Neural cell (in vitro differentiated cells): ENCODE results near the gene PWWP2A. TPM values are rescaled to one million over a fixed set of nuclear protein-coding genes. Genes with fewer than 3 reads are reported as not detected.

Experiments used
- H2AFZ ChIP-seq: fragments of 200-600, 300-800 bp; sonication (generic), shearing (Covaris generic); 2 replicates; pipeline ENCODE4 v1.6.0; 2014; ENCODE audit warnings: low read depth, mild to moderate bottlenecking, antibody characterized with exemption, low read length, moderate library complexity
- H3F3A ChIP-seq: fragments of 200-600 bp; shearing (Covaris generic); 2 replicates; pipeline ENCODE4 v1.6.1; 2016; ENCODE audit warnings: mild to moderate bottlenecking, moderate library complexity, mixed read lengths, antibody characterized with exemption, low read length; ENCODE audit not compliant: insufficient read depth, poor library complexity, severe bottlenecking
- H3K27ac ChIP-seq: fragments of 200-600, 300-800 bp; sonication (generic), shearing (Covaris generic); 2 replicates; pipeline ENCODE4 v1.5.1; 2014; ENCODE audit warnings: mild to moderate bottlenecking, low read length, moderate library complexity
- H3K27me3 ChIP-seq: fragments of 300-800, 200-600 bp; sonication (generic), shearing (Covaris generic); 2 replicates; pipeline ENCODE4 v1.6.0; 2014; ENCODE audit warnings: mild to moderate bottlenecking, low read depth, low read length, moderate library complexity; ENCODE audit not compliant: insufficient read depth
- H3K36me3 ChIP-seq: fragments of 300-800, 200-600 bp; sonication (generic), shearing (Covaris generic); 2 replicates; pipeline ENCODE4 v1.5.1; 2014; ENCODE audit warnings: mild to moderate bottlenecking, antibody characterized with exemption, low read length, moderate library complexity; ENCODE audit not compliant: insufficient read depth
- H3K4me2 ChIP-seq: fragments of 300-800, 200-600 bp; sonication (generic), shearing (Covaris generic); 2 replicates; pipeline ENCODE4 v1.6.0; 2014; ENCODE audit warnings: mild to moderate bottlenecking, low read length
- H3K4me3 ChIP-seq: fragments of 300-800, 200-600 bp; sonication (generic), shearing (Covaris generic); 2 replicates; pipeline ENCODE4 v1.5.1; 2014; ENCODE audit warnings: mild to moderate bottlenecking, low read length, moderate library complexity
- H3K79me2 ChIP-seq: fragments of 200-600 bp; shearing (Covaris generic); replicated peaks from 2 replicates; pipeline ENCODE4 v1.6.0; 2014; ENCODE audit warnings: mild to moderate bottlenecking, low read length, moderate library complexity; ENCODE audit not compliant: insufficient read depth
- H3K9ac ChIP-seq: fragments of 300-800, 200-600 bp; sonication (generic), shearing (Covaris generic); 2 replicates; pipeline ENCODE4 v1.6.1; 2016; ENCODE audit warnings: mild to moderate bottlenecking, low read length, mixed read lengths
- H3K9me2 ChIP-seq: fragments of 200-600 bp; shearing (Covaris generic); 2 replicates; pipeline ENCODE4 v1.6.1; 2016; ENCODE audit warnings: mild to moderate bottlenecking, low read length, mixed read lengths; ENCODE audit not compliant: insufficient read depth
- H3K9me3 ChIP-seq: fragments of 200-600, 300-800 bp; sonication (generic), shearing (Covaris generic); 2 replicates; pipeline ENCODE4 v1.6.1; 2016; ENCODE audit warnings: mild to moderate bottlenecking, mixed run types, low read length, moderate library complexity, mixed read lengths
- H4K20me1 ChIP-seq: fragments of 200-600 bp; shearing (Covaris generic); 2 replicates; pipeline ENCODE4 v1.6.1; 2016; ENCODE audit warnings: mild to moderate bottlenecking, mixed run types; ENCODE audit not compliant: insufficient read depth
- EP300 ChIP-seq: fragments of 450-650 bp; conservative IDR thresholded peaks from 2 replicates; pipeline ENCODE4 v1.6.1; 2014; ENCODE audit warnings: antibody characterized with exemption, mild to moderate bottlenecking, moderate library complexity; ENCODE audit not compliant: poor library complexity, severe bottlenecking
- EZH2 ChIP-seq: fragments of 200-600, 300-800 bp; shearing (Covaris generic), sonication (generic); IDR thresholded peaks from 2 replicates; pipeline ENCODE4 v1.6.1; 2014; ENCODE audit warnings: antibody characterized with exemption, low read length, borderline replicate concordance, mild to moderate bottlenecking; ENCODE audit not compliant: insufficient read depth, poor library complexity, severe bottlenecking
- MXI1 ChIP-seq: fragments of 450-650 bp; conservative IDR thresholded peaks from 2 replicates; pipeline ENCODE4 v1.6.1; 2014; ENCODE audit warnings: antibody characterized with exemption, mild to moderate bottlenecking; ENCODE audit not compliant: poor library complexity, severe bottlenecking
- POLR2AphosphoS5 ChIP-seq: IDR thresholded peaks from 2 replicates; pipeline ENCODE4 v1.6.1; 2012
- RAD21 ChIP-seq: fragments of 450-650 bp; conservative IDR thresholded peaks from 2 replicates; pipeline ENCODE4 v1.6.1; 2014; ENCODE audit warnings: antibody characterized with exemption, mild to moderate bottlenecking, moderate library complexity
- SMC3 ChIP-seq: fragments of 450-650 bp; conservative IDR thresholded peaks from 2 replicates; pipeline ENCODE4 v1.6.1; 2014; ENCODE audit warnings: antibody characterized with exemption, mild to moderate bottlenecking, moderate library complexity; ENCODE audit not compliant: poor library complexity
- TAF1 ChIP-seq: IDR thresholded peaks from 2 replicates; pipeline ENCODE4 v1.6.1; 2012; ENCODE audit warnings: low read depth
- polyA plus RNA-seq: library from polyadenylated mRNA; depleted of rRNA; stranded (reverse); fragments of >200 nt; gene quantifications from 2 replicates; pipeline ENCODE4 v1.2.3, GENCODE V29; 2014
- TF ChIP-seq, protein P1 (sequence below): fragments of 450-650 bp; IDR thresholded peaks from 2 replicates; pipeline ENCODE4 v1.5.1; 2014; ENCODE audit warnings: antibody characterized with exemption, mild to moderate bottlenecking, moderate library complexity; ENCODE audit not compliant: poor library complexity, severe bottlenecking
- TF ChIP-seq, protein P2 (sequence below): IDR thresholded peaks from 2 replicates; pipeline ENCODE4 v1.6.1; 2012; ENCODE audit warnings: borderline replicate concordance

PWWP2A gene
- polyA plus RNA-seq, 1 donor from 2014 or later = 37.2 TPM

DNA sequence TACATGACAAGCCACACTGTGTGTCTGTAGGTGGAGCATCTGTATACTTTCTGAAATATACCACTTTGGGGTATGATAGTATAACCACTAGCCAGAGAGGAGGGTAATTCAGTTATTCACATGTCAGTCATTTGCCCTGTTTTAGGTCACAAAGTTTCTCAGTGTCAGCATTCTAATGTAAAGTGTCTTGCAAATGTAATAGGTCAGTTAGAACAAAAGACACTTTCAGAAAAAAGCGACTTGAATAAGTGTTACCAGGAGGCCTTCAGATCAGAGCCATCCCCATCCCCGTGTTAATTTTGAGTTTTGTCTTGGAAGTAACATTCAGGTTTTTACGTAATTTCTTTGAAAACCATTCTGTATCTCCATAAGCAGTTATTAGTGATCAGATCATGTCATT is 76.6 kb downstream of the PWWP2A start:
- Histone ChIP-seq H3F3A (no peaks in the 10 kb centered on the region), H2AFZ (no peak overlapping the region), H3K27ac (no peak overlapping the region), H3K36me3 (no peaks in the 10 kb centered on the region), H3K9ac (no peak overlapping the region), H3K27me3 (no peaks in the 10 kb centered on the region), H3K9me2 (no peaks in the 10 kb centered on the region), H4K20me1 (no peaks in the 10 kb centered on the region), H3K9me3 (no peaks in the 10 kb centered on the region), H3K4me2 (no peak overlapping the region), H3K4me3 (no peak overlapping the region), H3K79me2 (no peaks in the 10 kb centered on the region)
- no peak for TF ChIP-seq SMC3
- TF ChIP-seq MXI1 = no peak
- no peak for TF ChIP-seq TAF1
- TF ChIP-seq, protein P1, sequence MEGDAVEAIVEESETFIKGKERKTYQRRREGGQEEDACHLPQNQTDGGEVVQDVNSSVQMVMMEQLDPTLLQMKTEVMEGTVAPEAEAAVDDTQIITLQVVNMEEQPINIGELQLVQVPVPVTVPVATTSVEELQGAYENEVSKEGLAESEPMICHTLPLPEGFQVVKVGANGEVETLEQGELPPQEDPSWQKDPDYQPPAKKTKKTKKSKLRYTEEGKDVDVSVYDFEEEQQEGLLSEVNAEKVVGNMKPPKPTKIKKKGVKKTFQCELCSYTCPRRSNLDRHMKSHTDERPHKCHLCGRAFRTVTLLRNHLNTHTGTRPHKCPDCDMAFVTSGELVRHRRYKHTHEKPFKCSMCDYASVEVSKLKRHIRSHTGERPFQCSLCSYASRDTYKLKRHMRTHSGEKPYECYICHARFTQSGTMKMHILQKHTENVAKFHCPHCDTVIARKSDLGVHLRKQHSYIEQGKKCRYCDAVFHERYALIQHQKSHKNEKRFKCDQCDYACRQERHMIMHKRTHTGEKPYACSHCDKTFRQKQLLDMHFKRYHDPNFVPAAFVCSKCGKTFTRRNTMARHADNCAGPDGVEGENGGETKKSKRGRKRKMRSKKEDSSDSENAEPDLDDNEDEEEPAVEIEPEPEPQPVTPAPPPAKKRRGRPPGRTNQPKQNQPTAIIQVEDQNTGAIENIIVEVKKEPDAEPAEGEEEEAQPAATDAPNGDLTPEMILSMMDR = no peak
- TF ChIP-seq RAD21 = no peak
- TF ChIP-seq EZH2 = no peak
- TF ChIP-seq EP300 = no peak
- no peak for TF ChIP-seq POLR2AphosphoS5
- TF ChIP-seq, protein P2, sequence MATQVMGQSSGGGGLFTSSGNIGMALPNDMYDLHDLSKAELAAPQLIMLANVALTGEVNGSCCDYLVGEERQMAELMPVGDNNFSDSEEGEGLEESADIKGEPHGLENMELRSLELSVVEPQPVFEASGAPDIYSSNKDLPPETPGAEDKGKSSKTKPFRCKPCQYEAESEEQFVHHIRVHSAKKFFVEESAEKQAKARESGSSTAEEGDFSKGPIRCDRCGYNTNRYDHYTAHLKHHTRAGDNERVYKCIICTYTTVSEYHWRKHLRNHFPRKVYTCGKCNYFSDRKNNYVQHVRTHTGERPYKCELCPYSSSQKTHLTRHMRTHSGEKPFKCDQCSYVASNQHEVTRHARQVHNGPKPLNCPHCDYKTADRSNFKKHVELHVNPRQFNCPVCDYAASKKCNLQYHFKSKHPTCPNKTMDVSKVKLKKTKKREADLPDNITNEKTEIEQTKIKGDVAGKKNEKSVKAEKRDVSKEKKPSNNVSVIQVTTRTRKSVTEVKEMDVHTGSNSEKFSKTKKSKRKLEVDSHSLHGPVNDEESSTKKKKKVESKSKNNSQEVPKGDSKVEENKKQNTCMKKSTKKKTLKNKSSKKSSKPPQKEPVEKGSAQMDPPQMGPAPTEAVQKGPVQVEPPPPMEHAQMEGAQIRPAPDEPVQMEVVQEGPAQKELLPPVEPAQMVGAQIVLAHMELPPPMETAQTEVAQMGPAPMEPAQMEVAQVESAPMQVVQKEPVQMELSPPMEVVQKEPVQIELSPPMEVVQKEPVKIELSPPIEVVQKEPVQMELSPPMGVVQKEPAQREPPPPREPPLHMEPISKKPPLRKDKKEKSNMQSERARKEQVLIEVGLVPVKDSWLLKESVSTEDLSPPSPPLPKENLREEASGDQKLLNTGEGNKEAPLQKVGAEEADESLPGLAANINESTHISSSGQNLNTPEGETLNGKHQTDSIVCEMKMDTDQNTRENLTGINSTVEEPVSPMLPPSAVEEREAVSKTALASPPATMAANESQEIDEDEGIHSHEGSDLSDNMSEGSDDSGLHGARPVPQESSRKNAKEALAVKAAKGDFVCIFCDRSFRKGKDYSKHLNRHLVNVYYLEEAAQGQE = no peak

Other genes starting within 250 kb of the PWWP2A start
- gene ADRA1B, start 203.0 kb downstream of the PWWP2A start, polyA plus RNA-seq = 1.1 and 1.4 TPM in 2 replicates
- 71.6 and 74.0 TPM in 2 replicates for gene TTC1, start 110.3 kb downstream of the PWWP2A start, polyA plus RNA-seq
- 3.6 TPM in 1 of 2 replicates, not detected in the other for gene FABP6, start 110.1 kb upstream of the PWWP2A start, polyA plus RNA-seq
- gene CCNJL, start 193.1 kb upstream of the PWWP2A start, polyA plus RNA-seq = 0.28 and 0.84 TPM in 2 replicates